SKM-1 (cell line): ENCODE measurements around the gene KRT80.

Experiments used
- DNase-seq: peaks from one replicate; lab custom pipeline; 2025; ENCODE audit not compliant: unreplicated experiment; lab: John Stamatoyannopoulos, UW

The KRT80 gene

DNA sequence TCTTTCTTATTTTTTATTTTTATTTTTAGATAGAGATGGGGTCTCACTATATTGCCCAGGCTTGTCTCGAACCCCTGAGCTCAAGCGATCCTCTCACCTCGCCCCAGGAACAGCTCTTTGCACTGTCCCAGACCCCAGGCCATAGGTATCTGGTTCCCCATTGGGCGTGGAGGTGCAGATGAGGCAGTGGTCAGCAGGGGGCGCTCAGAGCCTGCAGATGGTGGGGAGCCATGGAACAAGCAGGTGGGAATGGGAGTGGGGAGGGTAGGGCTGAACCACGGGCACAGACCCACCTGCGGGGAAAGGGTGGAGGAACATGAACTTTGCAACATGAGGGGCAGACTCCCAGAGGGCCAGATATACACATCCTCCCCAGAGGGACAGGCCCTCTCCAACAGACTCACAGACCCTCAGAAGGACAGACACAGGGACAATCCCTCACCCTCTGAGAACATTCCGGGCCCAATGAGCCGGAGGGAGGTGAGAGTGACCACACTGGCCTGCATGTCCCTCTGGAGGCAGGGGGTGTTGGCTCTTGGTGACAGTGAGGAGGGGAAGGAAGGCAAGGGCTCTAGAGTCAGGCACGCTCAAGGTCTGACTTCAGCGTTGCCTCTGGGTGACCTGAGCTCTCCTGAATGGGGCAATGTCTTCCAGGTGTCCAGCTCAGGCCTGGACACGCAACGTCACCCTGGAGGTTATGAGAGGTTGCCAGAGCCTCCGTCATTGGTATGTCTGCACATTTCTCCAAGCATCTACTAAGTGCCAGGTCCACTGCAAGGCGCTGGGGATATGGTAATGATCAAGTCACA is 34.9 kb downstream of the KRT80 start:
- DNase-seq: peak; percentile 6

DNA sequence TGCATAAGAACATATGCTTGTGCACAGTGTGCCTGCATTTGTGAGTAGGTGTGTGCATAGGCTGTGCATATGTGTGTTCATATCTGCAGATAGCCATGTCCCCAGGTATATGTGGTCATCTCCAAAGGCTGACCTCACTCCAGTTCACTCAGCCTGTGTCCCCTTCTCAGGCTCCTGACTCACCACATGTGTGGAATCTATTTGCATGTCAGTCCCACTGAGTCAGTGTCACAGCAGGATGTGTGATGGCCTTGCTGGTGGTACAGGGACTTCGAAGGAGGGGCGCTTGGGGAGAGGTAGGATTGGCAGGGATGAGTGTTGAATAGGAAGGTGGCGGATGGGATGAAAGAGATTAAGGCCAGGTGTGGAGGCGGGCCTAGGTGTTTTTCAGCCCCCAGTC is 35.5 kb downstream of the KRT80 start:
- no peak for DNase-seq

GRCh38 chr12:52155048-52155868 is 36.6 kb downstream of the KRT80 start:
- no peak for DNase-seq

GRCh38 chr12:52152905-52153317 is 38.9 kb downstream of the KRT80 start:
- no peak for DNase-seq

DNA sequence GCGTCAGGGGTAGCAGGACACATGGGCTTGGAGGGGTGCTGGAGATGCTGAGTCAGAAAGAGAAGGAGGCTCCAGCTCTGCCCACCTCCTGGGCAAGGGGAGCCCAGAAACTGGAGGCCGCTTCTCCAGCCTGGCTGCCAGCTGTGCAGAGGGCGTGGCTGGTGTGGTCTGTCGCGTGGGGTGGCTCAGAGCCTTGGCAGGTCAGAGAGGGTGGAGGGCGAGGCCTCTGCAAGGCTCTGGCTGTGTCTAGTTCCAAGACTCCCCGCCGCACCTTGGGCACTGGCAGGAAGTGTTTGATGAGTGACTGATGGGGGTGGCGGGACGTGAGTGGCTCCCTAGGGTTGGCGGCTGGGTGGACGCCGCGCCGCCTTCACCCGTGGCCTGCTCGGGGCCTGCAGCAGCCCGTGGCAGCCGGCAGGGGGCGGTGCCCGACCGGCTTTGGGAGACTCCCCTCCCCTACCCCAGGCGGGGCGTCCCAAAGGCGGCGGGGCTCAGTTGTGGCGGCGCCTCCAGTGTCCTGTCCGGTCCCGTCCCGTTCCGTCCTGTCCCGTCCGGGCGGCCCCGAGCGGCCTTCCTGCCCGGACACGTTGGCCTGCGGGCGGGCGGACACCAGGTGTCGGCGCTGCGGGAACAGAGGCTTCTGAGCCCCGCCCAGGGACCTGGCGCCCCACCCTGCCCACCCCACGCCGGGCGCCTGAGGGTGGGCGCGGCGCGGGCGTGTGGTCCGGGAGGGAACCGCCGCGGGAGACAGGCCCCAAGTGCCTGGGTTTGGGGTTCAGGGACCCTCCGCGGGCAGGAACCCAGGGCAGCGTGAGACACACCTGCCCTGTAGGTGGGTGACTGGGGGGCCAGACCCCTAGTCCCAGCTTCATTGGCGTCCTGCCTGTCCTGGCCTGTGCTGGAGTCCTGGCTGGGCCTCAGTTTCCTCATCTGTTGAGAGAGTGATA is 39.7 kb downstream of the KRT80 start:
- no peak for DNase-seq

DNA sequence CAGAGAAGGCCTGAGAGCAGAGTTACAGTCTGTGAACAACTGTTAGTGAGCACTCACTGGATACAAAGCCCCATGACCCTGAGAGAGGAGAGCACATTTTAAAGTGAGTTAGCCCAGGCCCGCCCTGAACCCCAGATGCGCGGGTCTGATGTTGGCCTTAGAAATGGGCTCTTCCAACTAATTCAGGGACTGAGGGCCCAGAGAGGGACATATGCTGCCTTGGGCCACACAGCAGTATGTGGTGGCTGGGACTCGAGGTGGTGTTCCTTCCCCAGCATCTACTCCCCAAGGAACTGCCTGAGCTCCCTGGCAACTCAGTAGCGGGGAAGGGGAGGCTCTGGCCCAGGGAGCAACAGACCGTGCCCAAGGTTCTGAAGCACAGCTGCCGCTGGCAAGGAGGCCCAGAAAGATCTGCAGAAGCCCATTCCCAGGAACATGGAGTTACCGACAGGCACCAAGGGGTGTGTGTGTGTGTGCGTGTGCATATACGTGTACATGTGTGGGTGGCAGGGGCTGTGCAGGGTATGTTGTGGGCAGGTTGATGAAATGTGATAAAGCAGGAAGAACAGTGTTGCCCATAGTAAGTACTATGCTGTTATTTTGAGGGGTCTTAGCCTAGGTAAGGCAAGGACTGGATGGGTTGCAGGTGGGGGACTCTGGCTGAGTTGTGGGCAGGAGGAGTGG is 40.5 kb downstream of the KRT80 start:
- no peak for DNase-seq

GRCh38 chr12:52149651-52150241 is 42.1 kb downstream of the KRT80 start:
- no peak for DNase-seq

DNA sequence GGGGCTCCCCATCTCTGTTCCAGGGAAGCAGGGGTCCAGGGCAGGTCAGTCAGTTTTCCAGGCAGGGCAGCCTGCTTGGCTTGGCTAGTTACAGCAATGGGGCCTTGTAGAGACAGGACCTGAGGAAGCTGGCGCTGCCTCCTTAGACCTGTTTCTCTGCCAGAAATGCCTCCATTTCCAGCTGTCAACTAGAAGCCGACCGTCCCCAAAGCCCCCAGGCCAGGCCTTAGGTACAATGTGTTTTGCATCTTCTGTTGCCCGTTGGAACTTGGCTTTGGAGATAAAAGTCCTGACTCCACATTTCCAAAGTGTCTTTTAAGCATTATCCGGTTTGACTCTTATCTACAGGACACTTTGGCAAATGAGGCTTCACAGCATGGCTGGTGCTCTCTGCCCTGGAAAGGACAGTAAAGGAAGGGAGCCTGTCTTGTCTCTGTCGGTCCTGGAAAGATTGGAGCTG is 42.6 kb downstream of the KRT80 start:
- no peak for DNase-seq

GRCh38 chr12:52148464-52149181 is 43.2 kb downstream of the KRT80 start:
- DNase-seq: no peak

GRCh38 chr12:52147964-52148463 is 43.8 kb downstream of the KRT80 start:
- DNase-seq: no peak

- DNase-seq: no peak
Observed at GRCh38 chr12:52147367-52147963, 44.3 kb downstream of the KRT80 start.

- no peak for DNase-seq
Observed at GRCh38 chr12:52146822-52147366, 44.9 kb downstream of the KRT80 start.

DNA sequence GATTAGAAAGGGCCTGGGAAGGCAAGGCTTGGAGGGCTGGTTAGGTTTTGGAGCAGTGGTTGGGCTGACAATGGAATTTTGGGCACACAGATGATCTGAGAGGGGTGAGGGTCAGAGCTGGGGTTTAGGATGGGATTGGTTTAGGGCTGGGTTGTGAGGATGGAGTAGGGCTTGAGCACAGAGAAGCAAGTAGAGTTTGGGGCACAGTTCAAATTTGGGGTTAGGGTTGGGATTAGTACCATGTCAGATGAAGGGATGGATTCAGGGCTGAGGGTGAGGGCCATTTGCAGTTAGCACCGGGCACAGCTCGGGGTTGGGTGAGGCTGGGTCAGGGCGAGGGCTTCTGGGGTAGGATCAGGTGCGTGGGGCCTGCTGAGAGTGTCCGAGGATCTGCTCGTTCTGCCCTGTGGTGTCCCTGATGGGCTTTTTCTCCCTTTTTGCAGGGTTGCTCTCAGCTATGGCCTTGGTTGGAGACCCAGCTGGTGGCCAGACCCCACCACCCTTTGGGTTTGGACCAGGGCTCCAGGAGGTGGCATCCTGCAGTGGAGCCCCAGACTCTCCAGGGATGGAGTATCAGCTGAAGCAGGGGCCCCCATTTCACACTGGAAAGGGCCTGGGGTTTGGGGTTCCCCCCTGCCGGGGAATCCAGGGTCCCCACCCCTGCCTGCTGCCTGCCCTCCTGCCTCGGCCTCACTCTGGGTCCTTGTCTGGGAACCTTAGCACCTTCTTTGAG is 45.6 kb downstream of the KRT80 start:
- no peak for DNase-seq

DNA sequence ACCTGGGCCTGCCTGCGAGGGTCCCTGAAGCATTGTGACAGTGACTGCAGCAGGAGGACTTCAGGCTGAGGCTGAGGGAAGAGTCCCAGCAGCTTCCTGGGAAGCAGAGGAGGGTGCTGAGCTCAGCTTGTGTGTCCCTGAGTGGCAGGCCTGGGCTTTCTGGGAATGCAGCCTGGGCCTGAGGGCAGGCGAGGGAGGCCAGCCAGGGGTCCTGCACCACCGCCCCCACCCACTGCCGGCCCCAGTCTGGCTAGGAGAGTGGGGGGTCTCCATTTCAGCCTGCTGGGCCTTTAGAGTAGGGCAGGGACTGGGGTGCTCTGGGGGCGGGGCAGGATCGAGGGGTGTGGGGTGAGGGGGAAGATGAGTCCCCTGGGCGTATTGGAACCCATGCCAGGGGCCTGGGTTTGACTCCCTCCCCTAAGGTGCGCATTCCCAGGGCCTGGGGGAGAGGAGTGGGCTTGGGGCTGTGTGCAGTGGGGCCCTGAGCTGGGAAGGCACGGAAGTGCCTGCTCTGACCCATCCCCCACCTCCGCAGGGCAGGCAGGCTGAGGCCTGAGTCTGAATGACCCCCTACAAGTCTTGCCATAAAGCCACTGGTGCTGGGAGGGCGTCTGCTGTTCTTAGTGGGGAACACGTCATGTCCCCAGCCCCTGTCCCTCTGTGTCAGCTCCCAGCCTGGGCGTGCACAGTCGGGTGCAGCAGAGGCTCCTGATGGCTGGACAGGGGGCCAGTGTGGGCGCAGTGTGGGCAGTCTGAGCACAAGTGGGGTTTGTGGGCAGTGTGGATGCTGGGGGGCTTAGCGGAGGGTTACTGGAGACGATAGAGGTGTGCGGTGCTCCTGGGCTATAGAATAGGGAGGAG is 46.4 kb downstream of the KRT80 start:
- no peak for DNase-seq

- DNase-seq: no peak
Observed at GRCh38 chr12:52144512-52145227, 47.1 kb downstream of the KRT80 start.

DNA sequence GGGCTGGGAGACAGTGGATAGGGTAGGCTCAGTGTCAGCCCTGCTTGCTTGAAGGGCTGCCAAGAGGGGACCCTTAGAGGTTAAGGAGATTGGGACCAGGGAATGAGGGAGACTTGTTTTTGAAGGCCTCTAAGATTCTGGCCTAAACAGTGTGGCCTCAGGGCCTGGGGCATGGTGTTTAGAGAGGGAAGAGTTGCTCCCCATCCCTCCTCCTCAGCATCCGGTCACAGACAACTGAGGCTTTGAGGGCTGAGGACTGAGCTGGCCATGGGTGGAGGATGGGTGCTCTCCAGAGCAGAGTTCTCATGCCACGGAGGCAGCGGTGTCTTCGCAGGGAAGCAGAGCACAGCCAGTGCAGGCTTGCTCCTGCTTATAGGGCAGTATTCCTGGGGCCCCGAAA is 49.4 kb downstream of the KRT80 start:
- DNase-seq: no peak
